C4-2B (cell line): Measurements from ENCODE around the gene USP37.

ENCODE experiments used
- ZFX ChIP-seq: fragments of 450-650 bp; IDR thresholded peaks from 2 replicates; pipeline ENCODE4 v1.6.1; 2017
- TF ChIP-seq, protein P1 (sequence below): fragments of 450-650 bp; conservative IDR thresholded peaks from 2 replicates; pipeline ENCODE4 v1.5.1; 2017; ENCODE audit warnings: mild to moderate bottlenecking

DNA sequence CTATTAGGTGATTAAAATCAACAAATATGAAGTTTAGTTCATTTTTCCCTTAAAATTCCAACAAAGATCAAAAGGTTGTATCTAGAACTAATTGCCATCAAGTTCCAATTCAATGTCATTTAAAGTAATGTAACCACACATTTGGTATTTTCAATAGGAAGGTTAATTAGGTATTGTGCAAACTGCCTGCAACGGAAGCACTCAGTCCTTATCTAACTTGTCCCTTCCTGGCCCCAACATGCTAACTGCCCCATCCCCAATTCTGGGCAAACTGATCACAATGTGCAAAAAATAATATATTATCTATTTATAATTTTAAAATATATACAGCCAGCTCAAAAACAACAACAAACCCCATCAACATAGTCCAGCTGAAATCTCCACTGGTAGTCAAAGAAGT lies 116.1 kb downstream of the USP37 start:
- TF ChIP-seq, protein P1, sequence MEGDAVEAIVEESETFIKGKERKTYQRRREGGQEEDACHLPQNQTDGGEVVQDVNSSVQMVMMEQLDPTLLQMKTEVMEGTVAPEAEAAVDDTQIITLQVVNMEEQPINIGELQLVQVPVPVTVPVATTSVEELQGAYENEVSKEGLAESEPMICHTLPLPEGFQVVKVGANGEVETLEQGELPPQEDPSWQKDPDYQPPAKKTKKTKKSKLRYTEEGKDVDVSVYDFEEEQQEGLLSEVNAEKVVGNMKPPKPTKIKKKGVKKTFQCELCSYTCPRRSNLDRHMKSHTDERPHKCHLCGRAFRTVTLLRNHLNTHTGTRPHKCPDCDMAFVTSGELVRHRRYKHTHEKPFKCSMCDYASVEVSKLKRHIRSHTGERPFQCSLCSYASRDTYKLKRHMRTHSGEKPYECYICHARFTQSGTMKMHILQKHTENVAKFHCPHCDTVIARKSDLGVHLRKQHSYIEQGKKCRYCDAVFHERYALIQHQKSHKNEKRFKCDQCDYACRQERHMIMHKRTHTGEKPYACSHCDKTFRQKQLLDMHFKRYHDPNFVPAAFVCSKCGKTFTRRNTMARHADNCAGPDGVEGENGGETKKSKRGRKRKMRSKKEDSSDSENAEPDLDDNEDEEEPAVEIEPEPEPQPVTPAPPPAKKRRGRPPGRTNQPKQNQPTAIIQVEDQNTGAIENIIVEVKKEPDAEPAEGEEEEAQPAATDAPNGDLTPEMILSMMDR, result no peak
- no peak for TF ChIP-seq ZFX
